Osteocyte (in vitro differentiated cells): ENCODE results near the gene ETFA. TPM values are rescaled to one million over a fixed set of nuclear protein-coding genes. Genes with fewer than 3 reads are reported as not detected.

Experiments used
- DNase-seq: peaks from one replicate; pipeline ENCODE4 v3.0.0; 2021; ENCODE audit warnings: mixed read lengths; ENCODE audit not compliant: unreplicated experiment; ENCODE audit errors: extremely low spot score
- H3K27ac Mint-ChIP-seq: one replicate; pipeline ENCODE4 v1.8.0; 2021; ENCODE audit warnings: mild to moderate bottlenecking, mixed read lengths; ENCODE audit not compliant: unreplicated experiment
- H3K27me3 Mint-ChIP-seq: one replicate; pipeline ENCODE4 v1.8.0; 2021; ENCODE audit warnings: mixed read lengths; ENCODE audit not compliant: unreplicated experiment
- H3K36me3 Mint-ChIP-seq: one replicate; pipeline ENCODE4 v1.8.0; 2021; ENCODE audit warnings: mixed read lengths; ENCODE audit not compliant: unreplicated experiment
- H3K4me1 Mint-ChIP-seq: one replicate; pipeline ENCODE4 v1.8.0; 2021; ENCODE audit warnings: mixed read lengths; ENCODE audit not compliant: unreplicated experiment
- H3K4me3 Mint-ChIP-seq: one replicate; pipeline ENCODE4 v1.8.0; 2021; ENCODE audit warnings: mild to moderate bottlenecking, moderate library complexity, mixed read lengths; ENCODE audit not compliant: unreplicated experiment
- H3K9me3 Mint-ChIP-seq: one replicate; pipeline ENCODE4 v1.8.0; 2021; ENCODE audit warnings: mixed read lengths; ENCODE audit not compliant: unreplicated experiment
- total RNA-seq: library from RNA; stranded (reverse); gene quantifications from 2 replicates; pipeline ENCODE4 v1.2.1, GENCODE V29; 2021
- TF ChIP-seq, protein P1 (sequence below): fragments of 200-600 bp; sonication (generic); IDR thresholded peaks from 2 replicates; pipeline ENCODE4 v1.5.0; 2021; ENCODE audit warnings: antibody characterized with exemption, mild to moderate bottlenecking, moderate library complexity

Gene ETFA
- total RNA-seq, 1 donor from 2014 or later: 98.2 TPM

DNA sequence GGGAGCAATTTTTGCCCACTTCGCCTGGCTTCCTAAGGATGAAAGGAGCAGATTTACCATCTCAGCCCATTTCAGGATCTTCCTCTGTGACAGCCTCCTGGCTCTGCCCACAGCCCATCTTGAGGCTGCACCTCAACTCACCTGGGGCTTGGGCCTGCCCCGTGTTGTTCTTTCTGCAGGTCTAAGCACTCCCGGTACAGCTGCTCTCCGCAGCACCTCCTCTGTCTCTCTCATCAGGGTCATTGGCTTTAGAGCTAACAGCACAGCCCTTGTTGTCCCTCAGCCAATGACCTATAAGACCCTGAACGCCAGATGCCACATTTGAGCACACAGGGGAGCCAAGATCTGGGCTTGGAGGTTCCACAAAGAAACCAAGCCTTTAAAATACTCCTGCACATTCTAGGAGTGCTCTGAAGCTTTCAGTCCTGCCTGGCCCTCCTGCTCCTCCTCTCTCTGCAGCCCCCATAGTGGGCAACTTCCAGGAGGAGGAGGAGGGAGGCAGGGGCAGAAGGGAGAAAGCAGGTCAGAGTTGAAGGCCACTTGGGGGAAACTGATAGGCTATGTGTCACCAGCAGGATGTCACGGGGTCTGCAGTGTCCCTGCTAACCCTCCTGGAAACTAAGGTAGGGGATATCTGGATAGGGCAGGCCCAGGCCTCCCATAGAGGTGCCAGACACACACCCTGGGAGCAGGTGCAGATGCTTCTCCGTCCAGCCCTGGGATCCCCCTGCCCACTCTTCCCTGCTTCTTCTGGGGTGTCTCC lies 115.6 kb downstream of the ETFA start:
- Mint-ChIP-seq H3K4me1 (peaks cover 27% of the 10 kb centered on the region), H3K27me3 (peaks cover under 1% of the 10 kb centered on the region), H3K9me3 (no peaks in the 10 kb centered on the region), H3K27ac (no peak overlapping the region), H3K4me3 (no peak overlapping the region), H3K36me3 (no peaks in the 10 kb centered on the region)
- no peak for DNase-seq
- TF ChIP-seq, protein P1, sequence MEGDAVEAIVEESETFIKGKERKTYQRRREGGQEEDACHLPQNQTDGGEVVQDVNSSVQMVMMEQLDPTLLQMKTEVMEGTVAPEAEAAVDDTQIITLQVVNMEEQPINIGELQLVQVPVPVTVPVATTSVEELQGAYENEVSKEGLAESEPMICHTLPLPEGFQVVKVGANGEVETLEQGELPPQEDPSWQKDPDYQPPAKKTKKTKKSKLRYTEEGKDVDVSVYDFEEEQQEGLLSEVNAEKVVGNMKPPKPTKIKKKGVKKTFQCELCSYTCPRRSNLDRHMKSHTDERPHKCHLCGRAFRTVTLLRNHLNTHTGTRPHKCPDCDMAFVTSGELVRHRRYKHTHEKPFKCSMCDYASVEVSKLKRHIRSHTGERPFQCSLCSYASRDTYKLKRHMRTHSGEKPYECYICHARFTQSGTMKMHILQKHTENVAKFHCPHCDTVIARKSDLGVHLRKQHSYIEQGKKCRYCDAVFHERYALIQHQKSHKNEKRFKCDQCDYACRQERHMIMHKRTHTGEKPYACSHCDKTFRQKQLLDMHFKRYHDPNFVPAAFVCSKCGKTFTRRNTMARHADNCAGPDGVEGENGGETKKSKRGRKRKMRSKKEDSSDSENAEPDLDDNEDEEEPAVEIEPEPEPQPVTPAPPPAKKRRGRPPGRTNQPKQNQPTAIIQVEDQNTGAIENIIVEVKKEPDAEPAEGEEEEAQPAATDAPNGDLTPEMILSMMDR: no peak

- no peaks in the 10 kb centered on the region for H3K36me3 Mint-ChIP-seq
- DNase-seq: no peak
- no peak overlapping the region for H3K27ac Mint-ChIP-seq
- peaks cover 13% of the 10 kb centered on the region for H3K27me3 Mint-ChIP-seq
- H3K9me3 Mint-ChIP-seq: no peaks in the 10 kb centered on the region
- H3K4me1 Mint-ChIP-seq: peaks cover 25% of the 10 kb centered on the region
- TF ChIP-seq, protein P1: no peak
- H3K4me3 Mint-ChIP-seq: no peak overlapping the region
Measured at GRCh38 chr15:76193934-76194333, 117.3 kb downstream of the ETFA start.

GRCh38 chr15:76192715-76193114 lies 118.6 kb downstream of the ETFA start:
- Mint-ChIP-seq H3K4me1 (peaks cover 22% of the 10 kb centered on the region), H3K36me3 (no peaks in the 10 kb centered on the region), H3K27me3 (peaks cover 19% of the 10 kb centered on the region), H3K9me3 (no peaks in the 10 kb centered on the region), H3K27ac (no peak overlapping the region), H3K4me3 (no peak overlapping the region)
- no peak for DNase-seq
- TF ChIP-seq, protein P1: no peak

GRCh38 chr15:76191539-76192244 lies 119.6 kb downstream of the ETFA start:
- no peak for DNase-seq
- Mint-ChIP-seq H3K36me3 (no peaks in the 10 kb centered on the region), H3K4me1 (peaks cover 12% of the 10 kb centered on the region), H3K4me3 (no peak overlapping the region), H3K9me3 (no peaks in the 10 kb centered on the region), H3K27ac (no peak overlapping the region), H3K27me3 (peaks cover 19% of the 10 kb centered on the region)
- TF ChIP-seq, protein P1: no peak
